Heart left ventricle (tissue), 16 donors: ENCODE measurements around the gene CTSK. TPM values are rescaled to one million over a fixed set of nuclear protein-coding genes. Genes with fewer than 3 reads are reported as not detected.
"Not testable (repeated sequence)": the region's sequence is repeated elsewhere in the genome, so short reads cannot be mapped to it uniquely, and the experiment has no call there.

Source experiments
- ATAC-seq, 4 donors: fragments of 200-7000 bp; cut with Tn5 transposase; one replicate each; pipeline ENCODE4 v1.9.1; 2020 to 2022; ENCODE audit warnings: moderate library complexity in 4 of 4, mild to moderate bottlenecking in 3 of 4, moderate number of reproducible peaks in 1 of 4
- DNase-seq, 5 donors: peaks; one replicate each; pipeline ENCODE4 v3.0.0-alpha.2; 2020
- H3K27ac ChIP-seq, 12 donors: fragments of 200-600 bp; sonication (generic) in 4 of 12; one replicate each; pipeline versions ENCODE4 v1.5.0 to v1.8.0; 2016 to 2022; ENCODE audit warnings: mild to moderate bottlenecking in 2 of 12
- H3K27me3 ChIP-seq, 9 donors: fragments of 200-600 bp; sonication (generic) in 2 of 9; one replicate each; pipeline versions ENCODE4 v1.5.1 to v1.8.0; 2016 to 2022; ENCODE audit warnings: mild to moderate bottlenecking in 3 of 9
- H3K36me3 ChIP-seq, 9 donors: fragments of 200-600 bp; sonication (generic) in 2 of 9; one replicate each; pipeline versions ENCODE4 v1.5.0 to v1.8.0; 2018 to 2022; ENCODE audit warnings: mild to moderate bottlenecking in 2 of 9
- H3K4me1 ChIP-seq, 12 donors: fragments of 200-600 bp; sonication (generic) in 4 of 12; one replicate each; pipeline versions ENCODE4 v1.5.0 to v1.8.0; 2016 to 2022; ENCODE audit warnings: mild to moderate bottlenecking in 3 of 12
- H3K4me3 ChIP-seq, 12 donors: fragments of 200-600 bp; sonication (generic) in 4 of 12; one replicate each; pipeline versions ENCODE4 v1.5.0 to v1.8.0; 2017 to 2022; ENCODE audit warnings: mild to moderate bottlenecking in 9 of 12, moderate library complexity in 4 of 12
- H3K9me3 ChIP-seq, 12 donors: fragments of 200-600 bp; sonication (generic) in 4 of 12; one replicate each; pipeline versions ENCODE4 v1.5.0 to v1.8.0; 2016 to 2022; ENCODE audit warnings: mild to moderate bottlenecking in 1 of 12
- CTCF ChIP-seq, 12 donors: fragments of 200-600 bp; sonication (generic) in 4 of 12; IDR thresholded peaks; one replicate each; pipeline versions ENCODE4 v1.5.0 to v1.8.0; 2018 to 2022; ENCODE audit warnings: antibody characterized with exemption in 12 of 12, mild to moderate bottlenecking in 5 of 12
- POLR2A ChIP-seq, 2 donors: fragments of 450-650 bp; IDR thresholded peaks; one replicate each; pipeline ENCODE4 v1.6.1; 2017; ENCODE audit warnings: antibody characterized with exemption in 2 of 2, mild to moderate bottlenecking in 2 of 2, moderate library complexity in 2 of 2
- WGBS, 4 donors: extraction: QIAGEN DNeasy Blood & Tissue Kit in 2 of 4; methylation state at CpG; one replicate each; pipeline versions ENCODE4 v1.1.5 to v1.1.7; 2013 to 2018; 5-methylcytosine and 5-hydroxymethylcytosine counted together
- intact Hi-C, 10 donors: fragments of 100-400 bp; cut with DNase I; formaldehyde crosslinking; loops; one replicate each; pipeline versions ENCODE4 v1.11.1 to v1.14.2; 2022
- polyA plus RNA-seq, 2 donors: library from polyadenylated mRNA; stranded (reverse); fragments of 200-250 nt; gene quantifications; one replicate each; pipeline ENCODE4 v1.2.3, GENCODE V29; 2013
- total RNA-seq, 9 donors: library from RNA; depleted of rRNA in 2 of 9; stranded (reverse); fragments of >200 nt in 2 of 9; fragmentation: NEBNext Ultra II Directional in 3 of 9; extraction: Animal tissue kit (Norgen Biotek cat#: 25700) in 3 of 9; gene quantifications; one replicate each; pipeline versions ENCODE4 v1.1.0 to v1.2.4, GENCODE V29; 2016 to 2023
- donor health status: ischemic (EF 13 %, LVEDD 7.1; RV severe dilation, severe dysfunction).
- donor health status: healthy with polysubstance abuse.
- donor health status: DM: no; HTN: yes; CAD: no.
- donor health status: DM: no; HTN: no; CAD: no.
- donor health status: ischemic (EF 25% LVEDD 6.9; RV normal size, moderate dysfunction).
- donor health status: ischemic (EF 25% LVEDD 5.7; RV mildly dilated, moderate dysfunction).
- donor health status: healthy.
- donor health status: DM: yes; HTN: yes; CAD: no.
- donor health status: ischemic (EF 35%, LVEDD 5.7; RV mildly dilated, moderate dysfunction).
- donor health status: nonischemic (EF 11% LVEDD 7.7; RV severe dilation, severe dysfunction).
- donor health status: DM: yes; HTN: yes; CAD: no.
- donor health status: PGD.
- donor health status: ischemic (EF 29% LVEDD 5.4; RV normal size, mild dysfunction).
- donor health status: nonischemic (EF 23%, LVEDD 6.1; RV moderate dilation, normal function).

The CTSK gene
- total and polyA plus RNA-seq, 11 donors, result 2.1 to 17.9 (median 4.5) TPM

GRCh38 chr1:150778409-150778808 lies 29.7 kb downstream of the CTSK start:
- no peaks in the 10 kb centered on the region for H3K27me3 ChIP-seq
- ATAC-seq (no peak), DNase-seq (no peak)
- no peak overlapping the region for H3K27ac ChIP-seq
- 92 to 97% (median 94%) methylated on average over 1 of the region's 1 CpG for WGBS, 4 donors
- intact Hi-C loops, result no loop called here
- TF ChIP-seq POLR2A (IDR thresholded peaks at IDR 0.05), result no peak
- no peak for TF ChIP-seq CTCF (IDR thresholded peaks at IDR 0.05)
- no peaks in the 10 kb centered on the region for H3K9me3 ChIP-seq
- H3K36me3 ChIP-seq, result no peaks in the 10 kb centered on the region
- peaks cover 0 to 11% (median 0%) of the 10 kb centered on the region in 12 donors for H3K4me1 ChIP-seq
- no peak overlapping the region for H3K4me3 ChIP-seq

- WGBS, 4 donors, result 84 to 91% (median 88%) methylated on average over 2 of the region's 2 CpGs
- no peak for ATAC-seq
- no peak overlapping the region for H3K27ac ChIP-seq
- H3K4me1 ChIP-seq, result peaks cover 0 to 11% (median 0%) of the 10 kb centered on the region in 12 donors
- H3K36me3 ChIP-seq, result no peaks in the 10 kb centered on the region
- TF ChIP-seq POLR2A (IDR thresholded peaks at IDR 0.05) (no peak), CTCF (IDR thresholded peaks at IDR 0.05) (no peak)
- H3K4me3 ChIP-seq, result no peak overlapping the region
- no peak for DNase-seq
- intact Hi-C loops, result no loop called here
- no peaks in the 10 kb centered on the region for H3K27me3 ChIP-seq
- H3K9me3 ChIP-seq, result no peaks in the 10 kb centered on the region
Measured at GRCh38 chr1:150777544-150777943, 30.5 kb downstream of the CTSK start.

- H3K27me3 ChIP-seq, H3K4me3 ChIP-seq, intact Hi-C loops, H3K27ac ChIP-seq, H3K9me3 ChIP-seq, H3K36me3 ChIP-seq, DNase-seq, ATAC-seq: not testable (repeated sequence)
- peaks cover 0 to 11% (median 0%) of the 10 kb centered on the region in 12 donors for H3K4me1 ChIP-seq
- 93 to 96% (median 95%) methylated on average over 13 of the region's 13 CpGs for WGBS, 4 donors
Measured at GRCh38 chr1:150775931-150776505, 32.0 kb downstream of the CTSK start.

- Histone ChIP-seq H3K9me3 (no peaks in the 10 kb centered on the region), H3K36me3 (no peaks in the 10 kb centered on the region), H3K4me1 (peaks cover 0 to 11% (median 0%) of the 10 kb centered on the region in 12 donors), H3K27me3 (no peaks in the 10 kb centered on the region), H3K4me3 (no peak overlapping the region), H3K27ac (peak overlapping the region in 1 of 12 donors; percentile 40)
- DNase-seq (no peak), ATAC-seq (no peak)
- intact Hi-C loops, result no loop called here
- TF ChIP-seq CTCF (IDR thresholded peaks at IDR 0.05) (no peak), POLR2A (IDR thresholded peaks at IDR 0.05) (no peak)
- WGBS, 4 donors, result 83 to 95% (median 90%) methylated on average over 3 of the region's 3 CpGs
Measured at GRCh38 chr1:150775276-150775675, 32.8 kb downstream of the CTSK start.

- ATAC-seq (no peak), DNase-seq (no peak)
- Histone ChIP-seq H3K4me1 (peaks cover 0 to 6% (median 0%) of the 10 kb centered on the region in 12 donors), H3K27me3 (no peaks in the 10 kb centered on the region), H3K36me3 (no peaks in the 10 kb centered on the region), H3K27ac (no peak overlapping the region), H3K4me3 (no peak overlapping the region), H3K9me3 (no peaks in the 10 kb centered on the region)
- WGBS, 4 donors, result 84 to 88% (median 86%) methylated on average over 4 of the region's 4 CpGs
- intact Hi-C loops, result loop anchor here in 1 of 10 donors (5.0 kb wide), 1 partner anchor 50 kb away; the partner anchor contains the start of gene HORMAD1
- TF ChIP-seq POLR2A (IDR thresholded peaks at IDR 0.05) (no peak), CTCF (IDR thresholded peaks at IDR 0.05) (no peak)
Measured at GRCh38 chr1:150772326-150772725, 35.7 kb downstream of the CTSK start.

GRCh38 chr1:150767704-150768103 lies 40.4 kb downstream of the CTSK start:
- ATAC-seq, intact Hi-C loops: not testable (repeated sequence)
- WGBS, 4 donors, result 31 to 93% (median 92%) methylated on average over 1 of the region's 1 CpG

GRCh38 chr1:150765977-150766301 lies 42.1 kb downstream of the CTSK start:
- H3K9me3 ChIP-seq, H3K36me3 ChIP-seq, H3K27me3 ChIP-seq, ATAC-seq, DNase-seq, intact Hi-C loops: not testable (repeated sequence)
- peak overlapping the region in 6 of 12 donors; percentile 10 to 93 (median 46) for H3K27ac ChIP-seq
- H3K4me1 ChIP-seq, result peaks cover 0 to 41% (median 0%) of the 10 kb centered on the region in 12 donors
- H3K4me3 ChIP-seq, result peak overlapping the region in 8 of 12 donors; percentile 27 to 60 (median 48)
- 88 to 100% (median 89%) methylated on average over 1 of the region's 1 CpG for WGBS, 4 donors

More at GRCh38 chr1:150767704-150768103, 40.4 kb downstream of the CTSK start:
- H3K4me3 ChIP-seq, DNase-seq, H3K36me3 ChIP-seq, H3K27me3 ChIP-seq, H3K9me3 ChIP-seq, H3K27ac ChIP-seq: not testable (repeated sequence)
- H3K4me1 ChIP-seq, result peaks cover 0 to 27% (median 0%) of the 10 kb centered on the region in 12 donors
